ENCODE measurements around the gene VAC14.

GRCh38 chr16:70808371-70808770 lies 7.4 kb upstream of the VAC14 start:
- no peak for TF ChIP-seq EZH2 (IDR thresholded peaks at IDR 0.05)
- no peak for TF ChIP-seq POLR2AphosphoS5 (IDR thresholded peaks at IDR 0.05; ENCODE audit: borderline replicate concordance, low read depth, low read length)
- TF ChIP-seq FOXP2 (optimal IDR thresholded peaks at IDR 0.05; ENCODE audit: control extremely low read depth, extremely low read length, insufficient read depth), result no peak
